GM21717 (cell line): ENCODE measurements around the gene FXYD6.

Experiments
- ATAC-seq: cut with Tn5 transposase; IDR thresholded peaks from one replicate; pipeline ENCODE4 v1.9.1; 2021; ENCODE audit warnings: mild to moderate bottlenecking, moderate library complexity; ENCODE audit not compliant: unreplicated experiment

Gene FXYD6

GRCh38 chr11:117851852-117852251, 24.6 kb downstream of the FXYD6 start:
- no peak for ATAC-seq

GRCh38 chr11:117851106-117851505, 25.4 kb downstream of the FXYD6 start:
- no peak for ATAC-seq

GRCh38 chr11:117849781-117850414, 26.6 kb downstream of the FXYD6 start:
- no peak for ATAC-seq

GRCh38 chr11:117843666-117844484, 32.6 kb downstream of the FXYD6 start:
- no peak for ATAC-seq

GRCh38 chr11:117842131-117842941, 34.1 kb downstream of the FXYD6 start:
- ATAC-seq = no peak

- ATAC-seq = no peak
Measured at GRCh38 chr11:117841551-117842031, 34.9 kb downstream of the FXYD6 start.

GRCh38 chr11:117840881-117841550, 35.4 kb downstream of the FXYD6 start:
- no peak for ATAC-seq

GRCh38 chr11:117839936-117840813, 36.3 kb downstream of the FXYD6 start:
- no peak for ATAC-seq

- no peak for ATAC-seq
Measured at GRCh38 chr11:117839380-117839881, 37.0 kb downstream of the FXYD6 start.

GRCh38 chr11:117838901-117839300, 37.6 kb downstream of the FXYD6 start:
- ATAC-seq = no peak

- no peak for ATAC-seq
Measured at GRCh38 chr11:117837791-117838190, 38.7 kb downstream of the FXYD6 start.

GRCh38 chr11:117837070-117837776, 39.2 kb downstream of the FXYD6 start:
- ATAC-seq = no peak

GRCh38 chr11:117836077-117836960, 40.1 kb downstream of the FXYD6 start:
- no peak for ATAC-seq

- ATAC-seq = no peak
Measured at GRCh38 chr11:117835576-117835975, 40.9 kb downstream of the FXYD6 start.

GRCh38 chr11:117834838-117835443, 41.5 kb downstream of the FXYD6 start:
- no peak for ATAC-seq

GRCh38 chr11:117834068-117834810, 42.2 kb downstream of the FXYD6 start:
- ATAC-seq = no peak

- no peak for ATAC-seq
Measured at GRCh38 chr11:117833401-117833891, 43.0 kb downstream of the FXYD6 start.
